Measurements from ENCODE around the gene C16orf46. TPM values are rescaled to one million over a fixed set of nuclear protein-coding genes. Genes with fewer than 3 reads are reported as not detected.
A peak's percentile ranks its signal among the peaks of the same experiment; 100 is the strongest.

Gene C16orf46
- total and polyA plus RNA-seq, 9 of the 15 experiments (the other 6 are each of a cell fraction or from before 2014, with no cell fraction given): 0.10 to 0.98 (median 0.41) TPM; not detected in 1

- no peak for TF ChIP-seq BCOR (IDR thresholded peaks at IDR 0.05)
- TF ChIP-seq ZNF589 (CRISPR knock-in tag; IDR thresholded peaks at IDR 0.05; ENCODE audit: low read depth): no peak
- TF ChIP-seq CBX3 (IDR thresholded peaks at IDR 0.05; ENCODE audit: borderline replicate concordance in 1 of 2, low read length in 2 of 2): peak in 1 of 2 experiments; percentile 51; a peak in 1 of 3 replicates
- TF ChIP-seq ZNF431 (CRISPR knock-in tag; IDR thresholded peaks at IDR 0.05): no peak
- peak; percentile 66 for TF ChIP-seq RBFOX2 (IDR thresholded peaks at IDR 0.05; ENCODE audit: low read depth, low read length)
- TF ChIP-seq SMARCE1 (IDR thresholded peaks at IDR 0.05): no peak
- no peak for TF ChIP-seq MCM7 (IDR thresholded peaks at IDR 0.05)
- no peak for TF ChIP-seq PML (IDR thresholded peaks at IDR 0.05; ENCODE audit: low read length)
- no peak for TF ChIP-seq DNMT1 (IDR thresholded peaks at IDR 0.05)
- TF ChIP-seq MEF2D (tag; conservative IDR thresholded peaks at IDR 0.05; ENCODE audit: low read depth): no peak
- TF ChIP-seq CTCF (IDR thresholded peaks at IDR 0.05 in 2 of 3, conservative IDR thresholded peaks at IDR 0.05 in 1 of 3; ENCODE audit: insufficient read depth in 2 of 3, low read depth in 1 of 3, low read length in 3 of 3): peak; percentile 98 to 100 (median 99)
- TF ChIP-seq, protein P1, sequence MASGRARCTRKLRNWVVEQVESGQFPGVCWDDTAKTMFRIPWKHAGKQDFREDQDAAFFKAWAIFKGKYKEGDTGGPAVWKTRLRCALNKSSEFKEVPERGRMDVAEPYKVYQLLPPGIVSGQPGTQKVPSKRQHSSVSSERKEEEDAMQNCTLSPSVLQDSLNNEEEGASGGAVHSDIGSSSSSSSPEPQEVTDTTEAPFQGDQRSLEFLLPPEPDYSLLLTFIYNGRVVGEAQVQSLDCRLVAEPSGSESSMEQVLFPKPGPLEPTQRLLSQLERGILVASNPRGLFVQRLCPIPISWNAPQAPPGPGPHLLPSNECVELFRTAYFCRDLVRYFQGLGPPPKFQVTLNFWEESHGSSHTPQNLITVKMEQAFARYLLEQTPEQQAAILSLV (tag; IDR thresholded peaks at IDR 0.05): no peak
- TF ChIP-seq TARDBP (IDR thresholded peaks at IDR 0.05): no peak
- TF ChIP-seq EWSR1 (IDR thresholded peaks at IDR 0.05; ENCODE audit: borderline replicate concordance, low read depth, partially characterized antibody): no peak
- no peak for TF ChIP-seq ZBTB9 (CRISPR knock-in tag; IDR thresholded peaks at IDR 0.05)
- peak; percentile 90 for TF ChIP-seq CTBP1 (IDR thresholded peaks at IDR 0.05; ENCODE audit: borderline replicate concordance)
- no peak for TF ChIP-seq MBD2 (IDR thresholded peaks at IDR 0.05; ENCODE audit: borderline replicate concordance, low read depth)
- no peak for TF ChIP-seq KAT7 (CRISPR knock-in tag; IDR thresholded peaks at IDR 0.05; ENCODE audit: borderline replicate concordance)
- TF ChIP-seq XRCC4 (IDR thresholded peaks at IDR 0.05; ENCODE audit: extremely low read depth, insufficient read depth, insufficient read length): no peak
- TF ChIP-seq, protein P2, sequence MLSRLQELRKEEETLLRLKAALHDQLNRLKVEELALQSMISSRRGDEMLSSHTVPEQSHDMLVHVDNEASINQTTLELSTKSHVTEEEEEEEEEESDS (CRISPR knock-in tag; IDR thresholded peaks at IDR 0.05): no peak
- no peak for TF ChIP-seq RBM17 (IDR thresholded peaks at IDR 0.05; ENCODE audit: borderline replicate concordance, low read depth, low read length)
- TF ChIP-seq NFE2L1 (tag; IDR thresholded peaks at IDR 0.05; ENCODE audit: borderline replicate concordance, low read depth): no peak
- TF ChIP-seq RNF2 (IDR thresholded peaks at IDR 0.05): no peak
- no peak for TF ChIP-seq ZNF316 (IDR thresholded peaks at IDR 0.05)
- TF ChIP-seq ZNF174 (CRISPR knock-in tag; IDR thresholded peaks at IDR 0.05): no peak
- no peak for TF ChIP-seq POLR2A (conservative IDR thresholded peaks at IDR 0.05)
- no peak for TF ChIP-seq ZNF766 (CRISPR knock-in tag; conservative IDR thresholded peaks at IDR 0.05)
- no peak for TF ChIP-seq PTRF (tag; IDR thresholded peaks at IDR 0.05)
- TF ChIP-seq NUFIP1 (IDR thresholded peaks at IDR 0.05; ENCODE audit: partially characterized antibody): no peak
These were observed 41.6 kb downstream of the C16orf46 start, which contains the start of gene ATMIN (continued) for GRCh38 chr16:81035398-81035974.
